GM12875 (cell line): ENCODE measurements around the gene RASAL2.

ENCODE experiments used
- H3K4me3 ChIP-seq: one replicate; pipeline ENCODE4 v1.5.1; 2011; ENCODE audit warnings: low read depth, low read length, control low read depth
- CTCF ChIP-seq: IDR thresholded peaks from 2 replicates; pipeline ENCODE4 v1.5.1; 2011; ENCODE audit warnings: low read depth, mild to moderate bottlenecking, control low read depth, inconsistent platforms, low read length, moderate library complexity, borderline replicate concordance; ENCODE audit not compliant: insufficient read depth

RASAL2 gene

GRCh38 chr1:178254433-178254832 is 160.5 kb downstream of the RASAL2 start:
- H3K4me3 ChIP-seq, result no peak overlapping the region
- TF ChIP-seq CTCF, result no peak

GRCh38 chr1:178258536-178258935 is 164.6 kb downstream of the RASAL2 start:
- no peak for TF ChIP-seq CTCF
- no peak overlapping the region for H3K4me3 ChIP-seq

- H3K4me3 ChIP-seq, result no peak overlapping the region
- TF ChIP-seq CTCF, result no peak
Observed at GRCh38 chr1:178262120-178262500, 168.2 kb downstream of the RASAL2 start.

- H3K4me3 ChIP-seq, result no peak overlapping the region
- no peak for TF ChIP-seq CTCF
Observed at GRCh38 chr1:178263341-178263740, 169.4 kb downstream of the RASAL2 start.

- H3K4me3 ChIP-seq, result no peak overlapping the region
- TF ChIP-seq CTCF, result no peak
Observed at GRCh38 chr1:178266113-178266512, 172.2 kb downstream of the RASAL2 start.

- no peak overlapping the region for H3K4me3 ChIP-seq
- no peak for TF ChIP-seq CTCF
Observed at GRCh38 chr1:178266619-178267066, 172.7 kb downstream of the RASAL2 start.

GRCh38 chr1:178267646-178268094 is 173.8 kb downstream of the RASAL2 start:
- H3K4me3 ChIP-seq, result no peak overlapping the region
- TF ChIP-seq CTCF, result no peak
